Measurements from ENCODE around the gene HIVEP1.

HIVEP1 gene

GRCh38 chr6:12008366-12009179 is 3.5 kb upstream of the HIVEP1 start:
- H3K36me3 Mint-ChIP-seq = peaks cover 6% of the 10 kb centered on the region
- H3K27me3 Mint-ChIP-seq = no peaks in the 10 kb centered on the region
- H3K27ac Mint-ChIP-seq = peak overlapping the region; percentile 97
- H3K9me3 Mint-ChIP-seq = no peaks in the 10 kb centered on the region
- peaks cover 31% of the 10 kb centered on the region for H3K4me1 Mint-ChIP-seq
- peak overlapping the region; percentile 93 for H3K4me3 Mint-ChIP-seq
- peak; percentile 48 for ATAC-seq

- peaks cover 31% of the 10 kb centered on the region for H3K4me1 Mint-ChIP-seq
- H3K27ac Mint-ChIP-seq = peak overlapping the region; percentile 97
- no peaks in the 10 kb centered on the region for H3K27me3 Mint-ChIP-seq
- peak overlapping the region; percentile 83 for H3K4me3 Mint-ChIP-seq
- no peaks in the 10 kb centered on the region for H3K9me3 Mint-ChIP-seq
- ATAC-seq = no peak
- peaks cover 6% of the 10 kb centered on the region for H3K36me3 Mint-ChIP-seq
These were observed 2.9 kb upstream of the HIVEP1 start for GRCh38 chr6:12009180-12009685.

- Mint-ChIP-seq H3K9me3 (no peaks in the 10 kb centered on the region), H3K4me1 (peaks cover 39% of the 10 kb centered on the region), H3K4me3 (peak overlapping the region; percentile 83), H3K27me3 (no peaks in the 10 kb centered on the region), H3K27ac (peak overlapping the region; percentile 97), H3K36me3 (peaks cover 14% of the 10 kb centered on the region)
- no peak for ATAC-seq
These were observed 2.1 kb upstream of the HIVEP1 start for GRCh38 chr6:12009876-12010634.

- H3K9me3 Mint-ChIP-seq = no peaks in the 10 kb centered on the region
- H3K36me3 Mint-ChIP-seq = peaks cover 16% of the 10 kb centered on the region
- peaks cover 45% of the 10 kb centered on the region for H3K4me1 Mint-ChIP-seq
- H3K27ac Mint-ChIP-seq = peak overlapping the region; percentile 97
- H3K27me3 Mint-ChIP-seq = no peaks in the 10 kb centered on the region
- ATAC-seq = peak; percentile 62
- peak overlapping the region; percentile 83 for H3K4me3 Mint-ChIP-seq
These were observed 1.4 kb upstream of the HIVEP1 start for GRCh38 chr6:12010635-12011275.

- ATAC-seq = peak; percentile 89
- peak overlapping the region; percentile 97 for H3K27ac Mint-ChIP-seq
- H3K4me1 Mint-ChIP-seq = peaks cover 45% of the 10 kb centered on the region
- no peaks in the 10 kb centered on the region for H3K9me3 Mint-ChIP-seq
- H3K27me3 Mint-ChIP-seq = no peaks in the 10 kb centered on the region
- H3K4me3 Mint-ChIP-seq = peak overlapping the region; percentile 83
- H3K36me3 Mint-ChIP-seq = peaks cover 23% of the 10 kb centered on the region
These were observed 655 bp upstream of the HIVEP1 start for GRCh38 chr6:12011276-12012037.

- H3K27ac Mint-ChIP-seq = peak overlapping the region; percentile 94
- H3K4me1 Mint-ChIP-seq = peaks cover 43% of the 10 kb centered on the region
- H3K36me3 Mint-ChIP-seq = peaks cover 36% of the 10 kb centered on the region
- no peaks in the 10 kb centered on the region for H3K9me3 Mint-ChIP-seq
- H3K4me3 Mint-ChIP-seq = peak overlapping the region; percentile 99
- H3K27me3 Mint-ChIP-seq = no peaks in the 10 kb centered on the region
- ATAC-seq = peak; percentile 5
These were observed 620 bp downstream of the HIVEP1 start for GRCh38 chr6:12012558-12013306.

- H3K9me3 Mint-ChIP-seq = no peaks in the 10 kb centered on the region
- H3K4me3 Mint-ChIP-seq = peak overlapping the region; percentile 99
- peaks cover 41% of the 10 kb centered on the region for H3K36me3 Mint-ChIP-seq
- H3K27me3 Mint-ChIP-seq = no peaks in the 10 kb centered on the region
- peak overlapping the region; percentile 94 for H3K27ac Mint-ChIP-seq
- no peak for ATAC-seq
- H3K4me1 Mint-ChIP-seq = peaks cover 42% of the 10 kb centered on the region
These were observed 1.2 kb downstream of the HIVEP1 start for GRCh38 chr6:12013307-12013719.

GRCh38 chr6:12014027-12014872 is 2.1 kb downstream of the HIVEP1 start:
- Mint-ChIP-seq H3K4me1 (peaks cover 48% of the 10 kb centered on the region), H3K36me3 (peaks cover 51% of the 10 kb centered on the region), H3K9me3 (no peaks in the 10 kb centered on the region), H3K27me3 (no peaks in the 10 kb centered on the region), H3K27ac (peak overlapping the region; percentile 94), H3K4me3 (no peak overlapping the region)
- no peak for ATAC-seq

- Mint-ChIP-seq H3K36me3 (peaks cover 56% of the 10 kb centered on the region), H3K27me3 (no peaks in the 10 kb centered on the region), H3K4me3 (no peak overlapping the region), H3K4me1 (peaks cover 52% of the 10 kb centered on the region), H3K27ac (peak overlapping the region; percentile 42), H3K9me3 (no peaks in the 10 kb centered on the region)
- ATAC-seq = no peak
These were observed 2.7 kb downstream of the HIVEP1 start for GRCh38 chr6:12014873-12015149.

- no peak for ATAC-seq
- H3K4me1 Mint-ChIP-seq = peaks cover 54% of the 10 kb centered on the region
- H3K27me3 Mint-ChIP-seq = no peaks in the 10 kb centered on the region
- no peaks in the 10 kb centered on the region for H3K9me3 Mint-ChIP-seq
- H3K27ac Mint-ChIP-seq = no peak overlapping the region
- peaks cover 74% of the 10 kb centered on the region for H3K36me3 Mint-ChIP-seq
- H3K4me3 Mint-ChIP-seq = no peak overlapping the region
These were observed 5.2 kb downstream of the HIVEP1 start for GRCh38 chr6:12017263-12017662.

GRCh38 chr6:12017876-12018401 is 5.8 kb downstream of the HIVEP1 start:
- H3K36me3 Mint-ChIP-seq = peaks cover 79% of the 10 kb centered on the region
- H3K9me3 Mint-ChIP-seq = no peaks in the 10 kb centered on the region
- H3K4me1 Mint-ChIP-seq = peaks cover 53% of the 10 kb centered on the region
- no peaks in the 10 kb centered on the region for H3K27me3 Mint-ChIP-seq
- no peak overlapping the region for H3K4me3 Mint-ChIP-seq
- no peak overlapping the region for H3K27ac Mint-ChIP-seq
- no peak for ATAC-seq

- Mint-ChIP-seq H3K27ac (peak overlapping the region; percentile 21), H3K4me3 (no peak overlapping the region), H3K4me1 (peaks cover 46% of the 10 kb centered on the region), H3K36me3 (peaks cover 81% of the 10 kb centered on the region), H3K9me3 (no peaks in the 10 kb centered on the region), H3K27me3 (no peaks in the 10 kb centered on the region)
- ATAC-seq = no peak
These were observed 8.2 kb downstream of the HIVEP1 start for GRCh38 chr6:12020187-12020791.

- Mint-ChIP-seq H3K4me1 (peaks cover 64% of the 10 kb centered on the region), H3K27ac (no peak overlapping the region), H3K4me3 (no peak overlapping the region), H3K36me3 (peaks cover 81% of the 10 kb centered on the region), H3K9me3 (no peaks in the 10 kb centered on the region), H3K27me3 (no peaks in the 10 kb centered on the region)
- no peak for ATAC-seq
These were observed 10.4 kb downstream of the HIVEP1 start for GRCh38 chr6:12022481-12022880.
